ENCODE results near the gene GPATCH2. TPM values are rescaled to one million over a fixed set of nuclear protein-coding genes. Genes with fewer than 3 reads are reported as not detected.

GPATCH2 gene
- total RNA-seq, 4 donors from 2014 or later = 10.4 to 22.7 (median 12.1) TPM

- no peak for TF ChIP-seq CTCF (IDR thresholded peaks at IDR 0.05)
- DNase-seq (ENCODE audit: low spot score) (no peak), ATAC-seq (ENCODE audit: low FRiP score) (no peak)
These were observed 66.7 kb downstream of the GPATCH2 start for GRCh38 chr1:217564207-217564606.

GRCh38 chr1:217563179-217563578 is 67.7 kb downstream of the GPATCH2 start:
- no peak for DNase-seq (ENCODE audit: low spot score)
- no peak for TF ChIP-seq CTCF (IDR thresholded peaks at IDR 0.05)
- no peak for ATAC-seq (ENCODE audit: low FRiP score)

DNA sequence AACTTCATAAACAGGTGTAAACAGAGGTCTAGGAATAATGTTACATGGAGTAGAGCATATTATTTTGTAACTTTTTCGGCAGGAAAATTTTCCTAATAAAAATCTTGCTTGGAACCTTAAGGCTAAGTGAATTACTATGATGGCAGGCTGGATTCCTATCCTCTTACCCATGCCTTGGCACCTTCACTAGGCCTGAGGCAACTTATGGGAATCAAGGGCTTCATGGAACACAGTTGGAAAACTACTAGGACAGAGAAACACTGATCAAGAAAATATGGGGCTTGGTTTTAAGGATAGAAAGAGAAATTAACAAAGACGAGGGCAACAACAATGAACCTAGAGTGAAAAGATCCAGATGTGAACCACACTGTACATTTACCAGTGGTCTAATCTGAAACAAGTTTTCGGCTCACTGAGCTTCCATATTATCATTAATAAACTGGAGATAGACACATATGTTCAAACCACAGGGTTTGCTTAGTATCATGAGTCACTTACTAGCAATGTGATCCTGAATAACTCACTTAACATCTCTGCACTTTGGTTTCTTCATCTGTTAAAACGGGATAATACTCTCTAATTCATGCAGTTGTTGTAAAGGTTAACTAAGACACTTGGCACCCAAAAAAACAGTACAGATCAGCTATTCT is 68.5 kb downstream of the GPATCH2 start:
- ATAC-seq (ENCODE audit: low FRiP score) (no peak), DNase-seq (ENCODE audit: low spot score) (no peak)
- no peak for TF ChIP-seq CTCF (IDR thresholded peaks at IDR 0.05)

DNA sequence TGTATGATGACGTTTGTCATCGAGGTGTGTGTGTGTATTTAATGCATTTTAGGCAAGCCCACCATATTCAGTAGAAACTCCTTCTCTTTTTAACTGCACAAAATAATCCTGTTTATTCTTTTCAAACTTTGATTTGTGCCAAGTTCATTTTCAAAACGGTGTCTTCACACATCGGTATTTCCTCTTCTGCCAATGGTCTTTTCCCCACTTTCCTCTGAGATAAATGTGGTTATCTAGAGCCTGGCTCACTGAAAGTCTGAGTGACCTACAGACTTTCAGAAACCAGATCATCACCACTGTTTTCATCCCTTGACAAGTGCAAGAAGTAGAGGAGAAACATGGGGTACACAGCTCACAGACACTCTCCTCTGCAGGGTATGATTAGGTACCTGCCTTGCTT is 69.4 kb downstream of the GPATCH2 start:
- no peak for TF ChIP-seq CTCF (IDR thresholded peaks at IDR 0.05)
- ATAC-seq (ENCODE audit: low FRiP score) = no peak
- DNase-seq (ENCODE audit: low spot score) = no peak

DNA sequence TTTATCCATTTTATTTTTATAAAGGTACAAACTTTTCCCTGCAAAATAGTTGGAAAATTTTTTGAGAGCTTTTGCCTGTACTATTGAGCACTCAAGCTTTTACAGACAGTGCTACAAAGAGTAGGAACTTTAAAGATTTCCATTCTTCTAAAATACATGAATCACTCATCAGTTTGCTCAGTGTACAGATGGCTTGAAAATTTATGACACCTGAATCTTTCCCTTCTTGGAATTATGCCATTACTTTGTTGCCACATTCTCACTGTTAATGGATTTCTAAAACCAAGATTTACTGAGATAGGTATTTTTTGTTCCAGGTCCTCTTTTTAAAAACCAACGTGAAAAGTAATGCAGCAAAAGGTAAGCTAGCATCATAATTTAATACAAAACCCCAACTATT is 76.0 kb downstream of the GPATCH2 start:
- no peak for ATAC-seq (ENCODE audit: low FRiP score)
- DNase-seq (ENCODE audit: low spot score) = no peak
- no peak for TF ChIP-seq CTCF (IDR thresholded peaks at IDR 0.05)

- ATAC-seq (ENCODE audit: low FRiP score) = no peak
- no peak for DNase-seq (ENCODE audit: low spot score)
- TF ChIP-seq CTCF (IDR thresholded peaks at IDR 0.05) = no peak
These were observed 76.9 kb downstream of the GPATCH2 start for GRCh38 chr1:217553949-217554509.

DNA sequence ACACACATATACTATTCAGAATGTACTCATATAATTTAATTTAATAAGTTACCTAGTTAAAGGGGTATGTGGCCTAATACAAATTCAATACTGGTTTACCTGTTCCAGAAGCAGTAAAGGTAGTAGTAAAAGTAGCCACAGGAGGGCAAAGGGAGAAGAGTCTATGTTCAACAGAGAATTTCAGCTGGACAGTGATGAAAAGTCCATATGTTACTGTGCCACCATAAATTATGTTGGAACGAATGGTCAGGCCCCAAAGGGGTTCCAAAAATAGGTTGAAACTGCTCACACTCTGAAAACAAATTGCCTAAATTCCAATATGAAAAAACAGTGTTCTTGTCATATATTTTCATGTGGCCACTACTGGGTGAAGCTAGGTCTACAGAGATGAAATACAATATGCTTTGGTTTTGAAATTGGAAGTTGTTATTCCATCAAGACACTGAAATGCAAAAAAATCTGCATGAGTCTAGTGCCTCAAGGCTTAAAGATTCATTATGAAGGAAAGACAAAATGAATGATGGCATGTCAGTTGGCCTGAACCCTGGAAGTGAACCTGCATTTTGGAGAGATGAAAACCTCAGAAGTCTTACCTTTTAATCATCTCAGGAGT is 78.4 kb downstream of the GPATCH2 start:
- no peak for TF ChIP-seq CTCF (IDR thresholded peaks at IDR 0.05)
- no peak for ATAC-seq (ENCODE audit: low FRiP score)
- DNase-seq (ENCODE audit: low spot score) = no peak

Data from omental fat pad (tissue), 4 donors.